Dendritic cell treated with granulocyte-macrophage colony-stimulating factor and Interleukin-4, amounts not matched to agents 40 ng/mL and 50 ng/mL, for 4 days (primary cell): ENCODE results near the gene GALNT10.

Source experiments
- H3K27ac Mint-ChIP-seq: one replicate; pipeline ENCODE4 v1.8.0; 2022; ENCODE audit warnings: mild to moderate bottlenecking, mixed read lengths
- H3K27me3 Mint-ChIP-seq: one replicate; pipeline ENCODE4 v1.8.0; 2022; ENCODE audit warnings: mild to moderate bottlenecking, mixed read lengths
- H3K36me3 Mint-ChIP-seq: one replicate; pipeline ENCODE4 v1.8.0; 2022; ENCODE audit warnings: low read depth, mixed read lengths
- H3K4me1 Mint-ChIP-seq: one replicate; pipeline ENCODE4 v1.8.0; 2022; ENCODE audit warnings: low read depth, mixed read lengths
- H3K4me3 Mint-ChIP-seq: one replicate; pipeline ENCODE4 v1.8.0; 2022; ENCODE audit warnings: mild to moderate bottlenecking, moderate library complexity, mixed read lengths
- H3K9me3 Mint-ChIP-seq: one replicate; pipeline ENCODE4 v1.8.0; 2022; ENCODE audit warnings: mixed read lengths
- intact Hi-C: fragments of 100-400 bp; cut with micrococcal nuclease; formaldehyde crosslinking; loops from one replicate; pipeline ENCODE4 v1.15.0; 2022

Gene GALNT10

GRCh38 chr5:154264549-154265196 lies 74.1 kb downstream of the GALNT10 start:
- H3K4me1 Mint-ChIP-seq: no peaks in the 10 kb centered on the region
- intact Hi-C loops: no loop called here

GRCh38 chr5:154265197-154265773 lies 74.8 kb downstream of the GALNT10 start:
- Mint-ChIP-seq H3K27me3 (no peaks in the 10 kb centered on the region), H3K27ac (no peak overlapping the region), H3K36me3 (peaks cover 8% of the 10 kb centered on the region), H3K9me3 (no peaks in the 10 kb centered on the region), H3K4me3 (no peak overlapping the region), H3K4me1 (no peaks in the 10 kb centered on the region)
- intact Hi-C loops: no loop called here

More at GRCh38 chr5:154264549-154265196, 74.1 kb downstream of the GALNT10 start:
- no peak overlapping the region for H3K27ac Mint-ChIP-seq
- H3K36me3 Mint-ChIP-seq: peaks cover 8% of the 10 kb centered on the region
- no peaks in the 10 kb centered on the region for H3K9me3 Mint-ChIP-seq
- H3K4me3 Mint-ChIP-seq: no peak overlapping the region
- H3K27me3 Mint-ChIP-seq: no peaks in the 10 kb centered on the region

GRCh38 chr5:154267516-154267915 lies 77.0 kb downstream of the GALNT10 start:
- Mint-ChIP-seq H3K27ac (no peak overlapping the region), H3K27me3 (no peaks in the 10 kb centered on the region), H3K36me3 (peaks cover 5% of the 10 kb centered on the region), H3K9me3 (no peaks in the 10 kb centered on the region), H3K4me1 (peaks cover 8% of the 10 kb centered on the region), H3K4me3 (no peak overlapping the region)
- intact Hi-C loops: no loop called here

- intact Hi-C loops: no loop called here
- no peaks in the 10 kb centered on the region for H3K9me3 Mint-ChIP-seq
Measured at GRCh38 chr5:154268073-154268472, 77.5 kb downstream of the GALNT10 start.

GRCh38 chr5:154269414-154269813 lies 78.9 kb downstream of the GALNT10 start:
- no peak overlapping the region for H3K4me3 Mint-ChIP-seq
- H3K27ac Mint-ChIP-seq: no peak overlapping the region
- no peaks in the 10 kb centered on the region for H3K9me3 Mint-ChIP-seq
- no peaks in the 10 kb centered on the region for H3K27me3 Mint-ChIP-seq
- H3K4me1 Mint-ChIP-seq: peaks cover 26% of the 10 kb centered on the region
- no peaks in the 10 kb centered on the region for H3K36me3 Mint-ChIP-seq
- intact Hi-C loops: no loop called here

More at GRCh38 chr5:154268073-154268472, 77.5 kb downstream of the GALNT10 start:
- Mint-ChIP-seq H3K4me3 (no peak overlapping the region), H3K27me3 (no peaks in the 10 kb centered on the region), H3K36me3 (no peaks in the 10 kb centered on the region), H3K27ac (no peak overlapping the region), H3K4me1 (peaks cover 13% of the 10 kb centered on the region)

GRCh38 chr5:154271466-154271865 lies 80.9 kb downstream of the GALNT10 start:
- no peaks in the 10 kb centered on the region for H3K9me3 Mint-ChIP-seq
- no peak overlapping the region for H3K4me3 Mint-ChIP-seq
- peaks cover 26% of the 10 kb centered on the region for H3K4me1 Mint-ChIP-seq
- no peaks in the 10 kb centered on the region for H3K36me3 Mint-ChIP-seq
- no peak overlapping the region for H3K27ac Mint-ChIP-seq
- H3K27me3 Mint-ChIP-seq: no peaks in the 10 kb centered on the region
- intact Hi-C loops: no loop called here

- H3K27me3 Mint-ChIP-seq: no peaks in the 10 kb centered on the region
- H3K27ac Mint-ChIP-seq: no peak overlapping the region
- intact Hi-C loops: no loop called here
- H3K36me3 Mint-ChIP-seq: no peaks in the 10 kb centered on the region
- H3K9me3 Mint-ChIP-seq: no peaks in the 10 kb centered on the region
- no peak overlapping the region for H3K4me3 Mint-ChIP-seq
- H3K4me1 Mint-ChIP-seq: peaks cover 26% of the 10 kb centered on the region
Measured at GRCh38 chr5:154271936-154272514, 81.5 kb downstream of the GALNT10 start.

GRCh38 chr5:154273028-154273617 lies 82.6 kb downstream of the GALNT10 start:
- Mint-ChIP-seq H3K36me3 (no peaks in the 10 kb centered on the region), H3K4me3 (peak overlapping the region; percentile 33), H3K9me3 (no peaks in the 10 kb centered on the region), H3K4me1 (peaks cover 26% of the 10 kb centered on the region), H3K27me3 (no peaks in the 10 kb centered on the region), H3K27ac (peak overlapping the region; percentile 75)
- intact Hi-C loops: no loop called here

- Mint-ChIP-seq H3K36me3 (no peaks in the 10 kb centered on the region), H3K27me3 (no peaks in the 10 kb centered on the region), H3K4me1 (peaks cover 26% of the 10 kb centered on the region), H3K4me3 (no peak overlapping the region), H3K9me3 (no peaks in the 10 kb centered on the region), H3K27ac (peak overlapping the region; percentile 51)
- intact Hi-C loops: no loop called here
Measured at GRCh38 chr5:154273963-154274827, 83.7 kb downstream of the GALNT10 start.

GRCh38 chr5:154274828-154275185 lies 84.3 kb downstream of the GALNT10 start:
- H3K27ac Mint-ChIP-seq: no peak overlapping the region
- no peaks in the 10 kb centered on the region for H3K9me3 Mint-ChIP-seq

GRCh38 chr5:154275566-154275965 lies 85.0 kb downstream of the GALNT10 start:
- H3K4me1 Mint-ChIP-seq: peaks cover 26% of the 10 kb centered on the region
- no peak overlapping the region for H3K27ac Mint-ChIP-seq
- H3K27me3 Mint-ChIP-seq: no peaks in the 10 kb centered on the region
- no peaks in the 10 kb centered on the region for H3K9me3 Mint-ChIP-seq
- H3K4me3 Mint-ChIP-seq: no peak overlapping the region
- intact Hi-C loops: no loop called here
- H3K36me3 Mint-ChIP-seq: no peaks in the 10 kb centered on the region

More at GRCh38 chr5:154274828-154275185, 84.3 kb downstream of the GALNT10 start:
- Mint-ChIP-seq H3K36me3 (no peaks in the 10 kb centered on the region), H3K4me1 (peaks cover 26% of the 10 kb centered on the region), H3K4me3 (no peak overlapping the region), H3K27me3 (no peaks in the 10 kb centered on the region)
- intact Hi-C loops: no loop called here

- H3K27ac Mint-ChIP-seq: no peak overlapping the region
- H3K27me3 Mint-ChIP-seq: no peaks in the 10 kb centered on the region
- no peaks in the 10 kb centered on the region for H3K36me3 Mint-ChIP-seq
- intact Hi-C loops: no loop called here
- peaks cover 26% of the 10 kb centered on the region for H3K4me1 Mint-ChIP-seq
- no peaks in the 10 kb centered on the region for H3K9me3 Mint-ChIP-seq
- no peak overlapping the region for H3K4me3 Mint-ChIP-seq
Measured at GRCh38 chr5:154276261-154276972, 85.9 kb downstream of the GALNT10 start.

- Mint-ChIP-seq H3K36me3 (no peaks in the 10 kb centered on the region), H3K4me1 (peaks cover 24% of the 10 kb centered on the region), H3K27ac (no peak overlapping the region), H3K9me3 (no peaks in the 10 kb centered on the region), H3K4me3 (no peak overlapping the region), H3K27me3 (no peaks in the 10 kb centered on the region)
- intact Hi-C loops: no loop called here
Measured at GRCh38 chr5:154276973-154277331, 86.4 kb downstream of the GALNT10 start.
